MM.1S (cell line): ENCODE data around the gene GIMAP4.

Experiments used
- CTCF ChIP-seq: fragments of 300-600 bp; sonication (generic); IDR thresholded peaks from 2 replicates; pipeline ENCODE4 v1.5.1; 2016; ENCODE audit warnings: antibody characterized with exemption, low read length, mixed read lengths
- EZH2phosphoT487 ChIP-seq: fragments of 300-600 bp; sonication (generic); IDR thresholded peaks from 2 replicates; pipeline ENCODE4 v1.6.1; 2018; ENCODE audit warnings: antibody characterized with exemption, low read length

- no peak for TF ChIP-seq CTCF
- no peak for TF ChIP-seq EZH2phosphoT487
Observed at GRCh38 chr7:150524018-150524417, 43.2 kb upstream of the GIMAP4 start.
